Daoy (cell line): Measurements from ENCODE around the gene EMP2. TPM values are rescaled to one million over a fixed set of nuclear protein-coding genes. Genes with fewer than 3 reads are reported as not detected.

Experiments
- DNase-seq: peaks from one replicate; pipeline ENCODE4 v3.0.0-alpha.2; 2015; ENCODE audit warnings: low read depth
- total RNA-seq: library from RNA; depleted of rRNA; stranded (reverse); fragments of >200 nt; shearing (Covaris generic); gene quantifications from 2 replicates; pipeline ENCODE4 v1.2.3, GENCODE V29; 2014; rRNA removed

The EMP2 gene
- total RNA-seq, 1 experiment from 2014 or later: 15.5 TPM

DNA sequence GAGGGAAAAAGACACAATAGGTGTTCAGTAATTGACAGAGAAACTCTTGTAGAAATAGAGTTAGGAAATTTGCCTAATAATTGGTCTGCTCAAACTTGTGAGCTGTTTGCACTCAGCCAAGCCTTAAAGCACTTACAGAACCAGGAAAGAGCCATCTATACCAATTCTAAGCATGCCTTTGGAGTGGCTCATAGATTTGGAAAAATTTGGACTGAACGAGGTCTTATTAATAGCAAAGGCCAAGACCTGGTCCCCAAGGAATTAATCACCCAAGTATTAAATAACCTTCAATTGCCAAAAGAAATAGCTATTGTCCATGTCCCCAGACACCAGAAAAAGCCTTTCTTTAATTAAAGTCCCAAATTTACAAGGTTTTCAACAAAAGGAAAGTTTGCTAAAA, 90.3 kb downstream of the EMP2 start:
- no peak for DNase-seq

DNA sequence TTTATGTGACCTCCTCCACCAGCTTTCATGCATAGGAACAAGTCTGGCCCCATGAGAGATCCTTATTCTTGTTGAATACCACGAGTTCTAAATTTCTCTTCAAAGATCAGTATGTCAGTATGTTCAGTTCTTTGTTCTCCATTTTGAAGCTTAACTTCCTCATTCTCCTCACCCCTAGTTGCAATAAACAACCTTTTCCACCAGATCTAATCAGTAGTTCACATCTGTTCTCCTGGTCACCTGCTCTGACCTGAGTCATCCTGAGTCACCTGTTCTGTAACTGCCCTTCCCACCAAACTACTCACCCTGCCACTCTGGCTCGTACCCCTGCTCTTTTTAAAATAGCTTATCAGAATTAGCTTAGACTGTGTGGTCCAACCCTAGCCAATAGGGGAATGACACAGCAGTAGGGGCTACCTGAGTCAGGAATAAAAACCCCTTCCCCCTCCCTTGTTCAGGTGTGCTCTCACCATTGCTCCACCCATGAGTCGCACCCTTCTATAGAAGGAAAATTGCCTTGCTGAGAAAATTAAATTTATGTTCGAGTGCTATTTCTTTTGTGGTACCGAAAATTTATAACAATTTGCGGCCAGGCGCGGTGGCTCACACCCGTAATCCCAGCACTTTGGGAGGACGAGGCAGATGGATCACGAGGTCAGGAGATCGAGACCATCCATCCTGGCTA, 94.6 kb downstream of the EMP2 start:
- no peak for DNase-seq

DNA sequence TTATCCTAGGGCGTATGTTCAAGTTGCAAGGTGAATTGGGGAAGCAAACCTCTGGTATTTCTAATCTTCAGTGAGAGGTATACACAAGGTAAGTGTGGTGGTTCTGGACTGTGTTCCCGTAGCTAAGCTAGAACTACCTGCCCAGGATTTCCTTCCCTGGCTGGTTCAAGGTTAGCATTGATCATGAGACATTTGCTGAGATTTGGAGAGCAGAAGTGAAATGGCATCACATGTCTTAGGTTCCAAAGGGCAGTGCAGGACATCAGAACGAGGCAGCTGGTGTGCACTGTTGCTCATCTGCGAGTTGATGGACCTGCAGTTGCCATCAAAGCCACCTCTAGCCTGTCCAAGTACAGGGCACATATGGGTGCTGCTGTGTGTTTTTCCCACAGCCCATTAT, 95.2 kb downstream of the EMP2 start:
- DNase-seq: no peak

DNA sequence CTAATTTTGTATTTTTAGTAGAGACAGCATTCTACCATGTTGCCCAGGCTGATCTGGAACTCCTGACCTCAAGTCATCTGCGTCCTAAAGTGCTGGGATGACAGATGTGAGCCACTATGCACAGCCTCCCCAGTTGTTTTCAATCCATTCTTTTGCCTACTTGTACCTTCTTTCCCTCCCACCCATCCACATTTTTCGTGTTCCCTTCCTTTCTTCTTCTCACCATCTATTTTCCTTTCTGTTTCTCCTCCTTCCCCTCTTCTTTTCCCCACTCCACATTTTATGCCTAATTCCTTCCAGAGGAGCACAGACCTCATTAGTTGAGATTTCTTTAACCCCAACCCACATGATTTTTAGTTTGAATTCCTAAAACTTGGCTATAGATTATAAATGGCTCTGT, 100.2 kb downstream of the EMP2 start:
- no peak for DNase-seq

Other genes with a start within 250 kb of the EMP2 start
- 14.7 and 22.6 TPM in 2 replicates for gene ATF7IP2, start 194.5 kb downstream of the EMP2 start, total RNA-seq
- gene TEKT5, start 114.3 kb upstream of the EMP2 start, total RNA-seq: not detected in 2 replicates
- 32.2 and 46.9 TPM in 2 replicates for gene NUBP1, start 163.2 kb upstream of the EMP2 start, total RNA-seq
- gene TVP23A, start 238.2 kb upstream of the EMP2 start, total RNA-seq: not detected in 2 replicates